Activated T-cell treated with anti-CD3 and anti-CD28 coated beads, Interleukin-2, amount 50 U/mL, for 48 hours (primary cell): ENCODE measurements around the gene PEAK1.
"Not testable (repeated sequence)": the region's sequence is repeated elsewhere in the genome, so short reads cannot be mapped to it uniquely, and the experiment has no call there.

ENCODE experiments used
- DNase-seq, 2 experiments: peaks; one replicate each; pipeline ENCODE4 v3.0.0-alpha.2; 2020

The PEAK1 gene

DNA sequence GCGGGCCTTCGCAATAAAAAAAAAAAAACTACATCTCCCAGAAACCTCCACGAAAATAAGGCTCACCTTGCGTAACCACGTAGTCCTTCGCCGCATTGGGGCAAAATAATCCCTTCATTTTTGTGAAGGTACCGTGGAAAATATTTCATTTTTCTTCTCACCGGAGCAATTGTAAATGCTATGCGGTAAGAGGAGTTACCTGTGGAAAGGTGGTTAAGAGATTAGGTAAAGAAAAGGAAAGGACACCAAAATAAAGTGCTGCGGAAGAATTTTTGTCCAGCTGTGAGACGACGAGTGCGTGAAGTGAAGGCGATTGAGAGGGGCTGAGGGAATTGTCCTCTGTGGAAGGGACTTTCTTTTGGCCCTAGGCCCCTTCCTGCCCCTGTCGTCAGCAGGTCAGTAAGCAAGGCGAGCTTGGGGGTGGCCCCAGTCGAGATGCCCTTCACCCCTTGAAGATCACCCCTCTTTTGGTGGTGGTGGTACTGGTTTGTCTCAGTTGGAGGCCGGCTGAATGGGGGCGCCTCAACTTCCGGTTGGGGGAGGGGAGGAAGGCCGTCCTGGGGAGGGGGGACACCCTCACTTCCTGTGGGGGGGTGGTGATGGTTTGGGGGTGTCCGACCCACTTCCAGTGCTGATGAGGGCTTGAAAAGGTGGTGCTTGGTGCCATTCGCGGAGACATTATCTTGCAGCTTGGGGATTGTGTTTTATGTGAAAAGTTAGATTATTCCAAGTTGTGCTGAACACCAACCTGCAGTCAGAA is 886 bp upstream of the PEAK1 start, which contains the start of gene HMG20A:
Gene HMG20A, plus strand, starts transcription at position 279 of the 760 bp plus-strand sequence. CDS start 37,520 bp downstream, outside the sequence.
- DNase-seq: peak; percentile 74 to 76

DNA sequence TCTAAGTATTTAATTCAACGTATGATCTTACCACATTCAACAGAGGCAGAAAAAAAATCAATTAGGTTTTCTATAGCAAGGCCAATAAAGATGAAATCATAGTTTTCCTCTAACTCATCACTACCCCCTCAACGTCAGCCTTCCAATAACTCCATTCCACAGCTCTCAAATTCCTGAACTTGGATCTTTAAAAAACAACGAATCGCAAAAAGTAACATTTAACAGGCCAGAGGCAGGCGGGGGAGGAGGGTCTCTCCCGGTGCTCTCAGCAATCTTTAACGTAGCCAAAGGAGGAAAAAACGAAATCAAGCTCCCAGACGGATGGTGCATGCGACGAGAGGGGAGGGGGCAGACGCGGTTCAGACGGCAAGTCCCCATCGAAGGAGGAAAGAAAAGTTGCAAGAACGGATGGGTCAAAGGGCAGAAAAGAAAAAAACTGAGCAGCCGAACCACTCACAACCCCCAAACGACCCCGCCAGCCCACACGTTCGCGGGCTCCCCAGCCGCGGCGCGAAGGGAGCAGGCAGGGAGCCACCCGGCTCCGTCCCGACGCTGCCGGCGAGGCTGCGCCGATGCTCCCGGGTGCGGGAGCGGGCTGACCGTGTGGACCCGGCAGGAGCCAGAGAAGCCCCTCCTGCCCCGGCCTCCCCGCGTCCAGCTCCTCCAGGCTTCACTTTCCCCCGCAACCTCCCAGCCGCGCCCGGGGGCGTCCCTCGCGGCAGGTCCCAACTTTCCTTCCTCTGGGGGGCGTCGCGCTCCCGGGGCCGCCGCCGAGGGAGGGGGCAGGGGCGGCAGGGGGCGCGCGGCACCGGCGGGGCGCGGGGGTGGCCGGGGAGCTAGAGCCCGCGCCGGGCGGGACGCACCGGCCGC is 703 bp downstream of the PEAK1 start:
- DNase-seq: peak; percentile 60 to 70

DNA sequence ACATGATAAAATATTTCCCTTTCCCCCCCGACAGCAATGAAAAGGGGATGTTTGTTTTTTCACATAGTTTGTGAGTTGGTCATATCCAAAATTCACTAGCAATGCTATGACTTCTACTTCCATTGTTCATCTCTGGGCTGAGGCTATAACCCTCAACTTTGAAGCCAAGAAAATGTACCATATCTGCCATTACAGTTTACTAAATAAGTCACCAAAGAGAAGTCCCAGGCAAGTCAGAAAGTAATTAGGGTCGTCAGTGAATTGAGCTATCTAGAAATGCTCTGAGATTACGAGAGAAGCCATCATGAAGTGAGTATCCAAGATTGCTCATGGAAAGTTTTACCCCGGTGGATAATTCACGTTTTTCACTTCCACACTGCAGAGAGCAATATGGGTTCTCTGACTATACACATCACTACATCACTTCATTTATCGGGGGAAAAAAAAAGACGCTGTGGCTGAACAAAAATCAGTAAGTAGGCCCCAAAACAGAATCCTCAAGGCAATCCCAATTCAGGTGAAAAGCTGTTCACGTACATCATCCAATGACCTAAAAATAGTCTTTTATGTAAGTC is 1.4 kb downstream of the PEAK1 start:
- no peak for DNase-seq

DNA sequence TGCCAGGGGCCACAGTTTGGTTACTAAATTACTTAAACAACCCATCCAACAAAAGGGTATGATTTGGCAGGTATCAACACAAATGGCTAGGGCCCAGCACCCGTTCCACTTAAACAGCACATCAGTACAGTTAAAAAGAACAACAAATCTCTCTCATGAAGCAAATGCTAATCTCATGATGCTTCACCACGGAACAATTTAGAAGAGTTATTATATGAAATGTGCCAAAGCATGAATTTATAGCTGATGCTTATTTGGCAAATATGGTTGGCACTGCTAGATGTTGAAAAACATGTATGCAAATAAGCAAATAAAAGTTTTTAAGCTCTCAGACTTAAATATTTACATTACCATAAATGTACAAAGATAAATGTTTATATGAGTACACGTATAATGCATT is 2.3 kb downstream of the PEAK1 start:
- no peak for DNase-seq

DNA sequence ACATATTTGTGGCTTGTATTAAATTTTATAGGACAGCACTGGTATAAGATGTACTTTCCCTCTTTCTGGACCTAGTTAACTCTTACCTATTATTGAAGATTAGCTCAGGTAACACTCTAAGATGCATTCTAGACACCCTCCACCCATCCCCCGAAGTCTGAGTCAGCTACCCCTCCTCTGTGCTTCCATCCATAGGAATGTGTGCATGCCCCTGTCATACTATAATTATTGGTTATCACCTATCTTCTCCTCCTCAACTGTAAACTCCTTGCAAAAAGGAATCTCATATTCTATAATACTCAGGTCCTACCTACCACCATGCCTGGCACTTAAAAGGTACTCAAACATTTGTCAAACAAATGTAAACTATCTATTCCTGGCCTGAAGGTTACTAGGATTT is 3.0 kb downstream of the PEAK1 start:
- DNase-seq: no peak

DNA sequence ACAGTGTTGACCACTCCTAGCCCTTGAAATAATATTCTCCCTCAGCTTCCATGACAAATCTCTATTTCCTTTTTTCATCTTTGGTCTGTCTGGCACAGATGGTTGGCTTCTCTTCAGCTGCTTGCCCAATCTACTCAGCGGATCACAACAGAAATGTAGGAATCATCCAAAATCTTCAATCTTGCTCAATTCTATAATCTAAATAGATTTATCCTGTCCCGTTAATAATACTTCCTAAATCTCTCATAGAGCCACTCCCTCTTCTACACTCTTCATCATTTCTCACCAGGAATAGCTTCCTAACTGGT is 3.8 kb downstream of the PEAK1 start:
- DNase-seq: no peak

DNA sequence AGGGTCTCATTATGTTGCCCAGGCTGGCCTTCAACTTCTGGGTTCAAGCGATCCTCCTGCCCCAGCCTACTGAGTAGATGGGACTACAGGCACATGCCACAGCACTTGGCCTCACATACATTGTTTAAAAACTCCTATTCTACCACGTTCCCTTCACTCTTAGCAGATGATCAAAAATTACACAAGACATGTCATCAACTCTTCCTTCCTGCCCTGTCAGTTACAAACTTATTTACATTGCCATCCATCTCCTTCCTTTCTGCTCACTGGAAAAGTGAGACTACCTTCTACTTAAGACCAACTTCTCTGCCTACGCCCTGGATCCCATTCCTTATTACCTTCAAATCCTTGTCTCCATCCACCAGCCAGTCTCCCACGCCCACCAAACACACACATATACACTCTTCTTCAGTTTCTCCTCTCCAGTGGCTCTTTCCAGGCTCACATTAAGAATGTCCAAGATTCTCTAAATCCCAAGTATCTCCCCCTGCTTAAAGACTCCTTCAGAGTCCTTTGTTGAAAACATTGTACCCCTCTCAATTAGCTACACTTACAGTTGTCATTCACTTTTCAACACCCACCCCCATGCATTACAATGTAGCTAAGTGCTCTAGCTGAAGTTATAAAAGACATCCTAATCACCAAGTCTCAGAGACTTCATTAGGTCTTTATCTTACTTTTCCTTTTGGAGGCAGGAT is 4.3 kb downstream of the PEAK1 start:
- no peak for DNase-seq

DNA sequence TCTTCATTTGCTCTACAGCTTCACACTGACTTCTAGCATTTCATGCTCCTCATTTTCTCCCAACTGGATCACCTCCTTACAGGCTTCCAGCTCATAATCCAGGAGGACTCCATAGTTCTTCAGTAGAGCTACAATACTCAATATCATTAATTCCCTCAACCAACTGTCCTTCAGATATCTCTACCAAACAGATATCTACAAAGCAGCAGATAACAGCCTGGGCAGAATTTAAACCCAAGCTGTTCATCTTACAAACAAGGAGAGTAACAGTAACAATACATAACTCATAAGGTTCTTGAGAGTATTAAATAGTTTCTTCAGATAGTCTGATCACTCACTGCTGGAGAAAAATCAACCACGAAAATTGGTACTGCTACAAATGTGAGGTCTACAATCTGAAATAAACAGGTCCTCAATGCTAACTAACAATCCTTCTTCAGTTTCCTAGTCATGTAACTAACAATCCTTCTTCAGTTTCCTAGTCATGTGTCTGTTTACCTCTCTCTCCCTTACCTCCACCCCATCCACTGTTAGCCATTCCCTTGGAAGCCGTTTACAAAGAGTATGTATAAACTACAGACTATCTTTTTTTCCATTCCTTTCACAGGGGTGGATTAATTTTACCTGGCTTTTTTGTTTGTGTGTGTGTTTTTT is 5.0 kb downstream of the PEAK1 start:
- no peak for DNase-seq

DNA sequence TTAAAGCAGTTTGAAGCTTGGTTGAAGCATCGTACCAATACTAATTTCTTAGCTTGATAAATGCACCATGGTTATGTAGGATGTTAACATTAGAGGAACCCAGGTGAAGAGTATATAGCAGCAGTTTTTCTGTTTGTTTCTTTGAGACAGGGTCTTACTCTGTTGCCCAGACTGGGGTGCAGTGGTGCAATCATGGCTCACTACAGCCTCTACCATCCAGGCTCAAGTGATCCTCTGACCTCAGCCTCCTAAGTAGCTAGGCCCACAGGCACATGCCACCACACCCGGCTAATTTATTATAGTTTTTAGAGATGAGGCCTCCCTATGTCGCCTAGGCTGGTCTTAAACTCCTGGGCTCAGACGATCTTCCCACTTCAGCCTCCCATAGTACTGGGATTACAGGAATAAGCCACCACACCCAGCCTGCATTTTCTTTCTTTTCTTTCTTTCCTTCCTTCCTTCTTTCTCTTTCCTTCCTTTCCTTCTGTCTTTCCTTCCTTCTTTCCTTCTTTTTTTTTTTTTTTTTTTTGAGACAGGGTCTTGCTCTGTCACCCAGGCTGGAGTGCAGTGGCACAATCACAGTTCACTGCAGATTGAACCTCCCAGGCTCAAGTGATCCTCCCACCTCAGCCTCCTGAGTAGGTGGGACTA is 6.1 kb downstream of the PEAK1 start:
- DNase-seq: no peak

DNA sequence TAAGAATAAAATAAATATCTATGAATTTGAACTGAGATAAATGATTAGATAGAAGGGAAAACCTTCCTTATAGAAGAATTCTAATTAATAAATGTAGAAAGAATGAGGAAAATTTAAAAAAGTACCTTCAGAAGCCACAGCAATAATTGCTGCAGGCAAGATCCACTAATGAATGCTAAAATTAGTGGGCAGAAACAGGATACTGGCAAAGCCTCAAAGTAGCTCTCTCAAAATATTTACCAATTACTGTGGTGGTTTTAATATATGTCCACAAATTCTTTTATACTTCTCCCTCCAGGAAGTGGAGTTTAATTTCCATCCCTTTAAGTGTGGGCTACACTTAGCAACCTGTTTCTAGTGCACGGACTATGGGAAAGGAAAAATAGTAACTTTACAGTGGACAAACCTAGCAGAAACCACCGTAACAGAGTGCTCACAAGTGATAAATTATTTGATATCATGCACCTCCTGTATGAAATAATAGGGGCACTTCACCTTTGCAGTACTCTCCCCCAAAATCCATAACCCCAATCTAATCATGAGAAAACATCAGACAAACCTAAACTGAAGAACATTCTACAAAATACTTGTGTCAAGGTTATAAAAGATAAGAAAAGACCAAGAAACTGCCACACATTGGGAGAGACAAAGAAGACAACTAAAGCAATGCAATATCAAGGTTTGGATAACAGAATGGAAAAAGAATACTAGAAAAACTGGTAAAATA is 6.8 kb downstream of the PEAK1 start:
- no peak for DNase-seq

DNA sequence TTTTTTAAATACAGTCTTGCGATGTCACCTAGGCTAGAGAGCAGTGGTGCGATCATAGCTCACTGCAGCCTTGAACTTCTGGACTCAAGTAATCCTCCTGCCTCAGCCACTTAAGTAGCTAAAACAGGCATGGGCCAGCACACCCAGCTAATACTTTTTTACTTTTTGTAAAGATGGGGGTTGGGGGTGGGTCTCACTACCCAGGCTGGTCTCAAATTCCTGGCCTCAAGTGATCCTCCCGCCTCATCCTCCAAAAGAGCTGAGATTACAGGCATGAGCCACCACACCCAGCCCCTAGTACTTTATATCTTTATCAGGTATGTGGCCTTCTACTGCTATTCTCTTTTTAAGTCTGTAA is 8.3 kb downstream of the PEAK1 start:
- DNase-seq: no peak

DNA sequence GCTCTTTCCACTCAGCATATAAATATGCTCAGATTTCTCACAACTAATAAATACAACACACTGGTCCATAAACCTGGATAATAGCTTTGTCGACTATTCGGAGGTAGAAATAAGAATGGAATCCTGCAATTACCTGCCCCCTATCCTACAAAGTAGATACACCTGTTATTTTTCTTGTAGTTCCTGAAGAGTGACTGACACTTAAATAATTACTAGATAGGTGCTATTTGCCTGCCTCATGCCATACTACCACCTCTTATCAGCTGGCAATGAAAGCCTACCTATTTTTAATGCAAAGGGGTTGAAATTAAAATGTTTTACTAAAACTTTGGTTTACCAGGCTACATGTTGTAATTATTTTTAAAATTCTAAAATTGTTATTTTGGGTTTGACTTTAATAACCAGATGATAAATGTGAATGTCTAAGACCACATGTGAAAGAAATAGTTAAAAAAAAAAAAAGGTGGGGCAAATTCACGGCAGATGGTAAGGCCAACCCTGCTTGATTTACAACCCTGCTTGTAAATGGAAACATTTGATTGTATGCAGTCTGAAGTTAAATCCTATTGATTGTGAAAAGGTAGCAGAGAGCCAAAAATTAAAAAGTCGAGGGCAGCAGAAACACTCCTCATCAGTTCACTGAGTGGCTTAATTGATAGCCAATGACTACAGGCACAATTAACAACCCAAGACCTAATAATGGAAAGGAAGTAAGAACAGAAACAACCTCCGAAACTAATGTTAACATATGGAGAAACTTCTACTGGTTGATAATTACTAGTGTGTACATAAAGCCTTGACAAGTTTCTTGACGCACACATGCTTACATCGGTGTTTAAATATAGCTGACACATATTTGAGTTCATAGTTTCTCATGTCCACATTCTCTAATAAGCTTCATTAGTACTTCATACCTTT is 8.9 kb downstream of the PEAK1 start:
- no peak for DNase-seq

DNA sequence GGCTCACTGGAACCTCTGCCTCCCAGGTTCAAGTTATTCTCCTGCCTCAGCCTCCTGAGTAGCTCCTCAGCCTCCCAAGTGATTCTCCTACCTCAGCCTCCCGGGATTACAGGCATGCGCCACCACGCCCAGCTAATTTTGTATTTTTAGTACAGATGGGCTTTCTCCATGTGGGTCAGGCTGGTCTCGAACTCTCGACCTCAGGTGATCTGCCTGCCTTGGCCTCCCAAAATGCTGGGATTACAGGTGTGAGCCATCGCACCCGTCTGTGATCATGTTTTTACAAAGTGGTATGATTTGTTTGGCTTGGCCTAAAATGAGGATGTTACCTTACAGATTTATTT is 9.8 kb downstream of the PEAK1 start:
- not testable (repeated sequence) for DNase-seq

DNA sequence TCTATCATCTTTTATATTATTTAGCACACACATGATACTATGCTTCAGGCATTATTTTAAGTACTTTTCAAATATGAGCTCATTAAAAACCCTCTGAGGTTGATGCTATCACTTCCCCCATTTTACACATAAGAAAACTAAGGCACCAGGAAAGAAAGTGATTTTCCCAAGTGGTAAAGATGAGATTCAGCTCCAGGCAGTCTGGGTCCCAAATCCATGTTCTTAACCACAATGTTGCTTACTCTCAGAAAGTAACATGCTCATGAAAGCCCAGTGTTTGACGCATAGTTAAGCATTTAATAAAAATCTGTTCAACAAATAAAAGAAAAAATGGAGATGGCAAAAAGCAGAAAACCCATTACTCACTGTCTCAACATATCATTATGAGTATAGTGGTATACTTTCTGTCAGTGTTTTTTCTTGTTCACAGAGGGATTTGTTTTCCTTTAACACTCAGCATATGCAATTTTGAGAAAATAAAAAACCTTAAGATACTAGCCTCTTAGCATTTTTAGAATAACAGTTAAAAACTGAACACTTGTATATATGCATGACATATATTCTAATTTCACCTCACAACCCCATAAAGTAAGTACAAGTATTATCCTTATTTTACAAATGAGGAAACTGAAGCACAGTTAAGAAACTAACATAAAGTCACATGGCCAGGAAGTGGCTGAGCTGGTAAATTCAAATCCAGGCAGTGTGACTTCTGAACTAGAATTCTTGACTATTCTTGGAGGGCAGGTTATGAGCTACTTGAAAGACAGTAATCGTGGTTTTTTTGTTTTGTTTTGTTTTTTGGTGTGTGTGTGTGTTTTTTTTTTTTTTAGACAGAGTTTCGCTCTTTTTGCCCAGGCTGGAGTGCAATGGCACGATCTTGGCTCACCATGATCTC is 10.4 kb downstream of the PEAK1 start:
- no peak for DNase-seq

DNA sequence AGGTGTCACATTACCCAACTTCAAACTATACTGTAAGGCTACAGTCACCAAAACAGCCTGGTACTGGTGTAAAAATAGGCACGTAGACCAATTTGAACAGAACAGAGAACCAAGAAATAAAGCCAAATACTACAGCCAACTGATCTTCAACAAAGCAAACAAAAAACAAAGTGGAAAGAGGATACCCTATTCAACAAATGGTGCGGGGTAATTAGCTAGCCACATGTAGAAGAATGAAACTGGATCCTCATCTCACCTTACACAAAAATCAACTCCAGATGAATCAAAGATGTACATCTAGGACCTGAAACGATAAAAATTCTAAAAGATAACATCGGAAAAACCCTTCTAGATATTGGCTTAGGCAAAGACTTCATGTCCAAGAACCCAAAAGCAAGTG is 13.1 kb downstream of the PEAK1 start:
- no peak for DNase-seq

DNA sequence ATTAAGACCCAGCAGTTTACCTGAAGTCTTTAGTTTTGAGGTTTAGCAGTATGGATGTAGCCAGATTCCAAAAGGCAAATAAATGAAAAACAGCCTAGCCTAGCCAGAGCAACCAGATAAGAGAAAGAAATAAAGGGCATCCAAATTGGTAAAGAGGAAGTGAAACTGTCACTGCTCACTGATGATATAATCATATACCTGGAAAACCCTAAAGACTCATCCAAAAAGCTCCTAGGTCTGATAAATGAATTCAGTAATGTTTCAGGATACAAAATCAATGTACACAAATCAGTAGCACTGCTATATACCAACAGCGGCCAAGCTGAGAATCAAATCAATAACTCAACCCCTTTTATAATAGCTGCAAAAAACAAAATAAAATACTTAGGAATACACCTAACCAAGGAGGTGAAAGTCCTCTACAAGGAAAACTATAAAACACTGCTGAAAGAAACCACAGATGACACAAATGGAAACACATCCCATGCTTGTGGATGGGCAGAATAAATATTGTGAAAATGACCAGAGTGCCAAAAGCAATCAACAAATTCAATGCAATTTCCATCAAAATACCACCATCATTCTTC is 13.6 kb downstream of the PEAK1 start:
- DNase-seq: not testable (repeated sequence)

DNA sequence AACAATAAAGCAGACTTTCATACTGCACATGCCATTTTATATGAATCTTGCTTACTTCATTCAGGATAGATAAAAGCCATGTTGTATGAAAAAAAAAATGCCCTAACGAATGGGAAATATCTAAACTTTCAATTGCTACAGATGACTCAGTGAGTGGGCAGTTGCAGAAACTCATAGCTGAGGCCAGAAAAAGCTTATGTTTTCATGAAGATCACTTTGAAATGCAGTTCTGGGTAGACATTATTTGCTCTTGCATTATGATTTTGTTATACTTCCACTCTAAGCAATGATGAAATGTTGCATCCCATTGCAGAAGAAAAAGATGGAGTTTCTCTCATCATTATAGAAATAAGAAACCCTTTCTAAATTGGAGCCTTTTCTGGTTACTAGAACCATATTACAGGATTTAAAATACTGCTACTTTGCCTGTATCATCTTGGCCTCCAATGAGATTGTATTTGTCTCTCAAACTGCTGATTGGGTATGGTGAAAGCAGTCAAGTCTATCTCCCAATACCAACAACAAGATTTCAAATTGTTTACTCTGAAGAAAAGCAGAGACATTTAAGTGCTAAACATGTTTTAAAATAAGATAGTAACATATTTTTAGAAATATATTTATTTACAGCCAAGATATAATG is 17.0 kb downstream of the PEAK1 start:
- no peak for DNase-seq

DNA sequence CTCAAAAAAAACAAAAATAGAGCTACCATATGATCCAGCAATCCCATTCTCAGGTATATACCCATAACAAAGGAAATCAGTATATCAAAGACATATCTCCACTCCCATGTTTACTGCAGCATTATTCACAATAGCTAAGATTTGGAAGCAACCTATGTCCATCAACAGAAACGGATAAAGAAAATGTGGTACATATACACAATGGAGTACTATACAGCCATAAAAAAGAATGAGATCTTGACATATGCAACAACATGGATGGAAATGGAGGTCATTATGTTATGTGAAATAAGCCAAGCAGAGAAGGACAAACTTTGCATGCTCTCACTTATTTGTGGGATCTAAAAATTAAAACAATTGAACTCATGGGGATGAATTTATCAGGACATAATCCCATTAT is 19.6 kb downstream of the PEAK1 start:
- DNase-seq: no peak

DNA sequence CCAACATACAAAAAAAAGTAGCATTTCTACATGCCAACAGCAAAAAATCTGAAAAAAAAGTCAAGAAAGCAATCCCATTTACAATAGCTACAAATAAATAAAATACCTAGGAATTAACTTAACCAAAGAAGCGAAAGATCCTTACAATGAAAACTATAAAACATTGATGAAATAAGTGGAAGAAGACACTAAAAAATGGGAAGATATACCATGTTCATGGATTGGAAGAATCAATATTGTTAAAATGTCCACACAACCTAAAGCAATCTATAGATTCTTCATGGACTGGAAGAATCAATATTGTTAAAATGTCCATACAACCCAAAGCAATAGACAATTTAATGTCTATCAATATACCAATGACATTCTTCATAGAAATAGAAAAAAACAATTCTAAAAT is 21.0 kb downstream of the PEAK1 start:
- DNase-seq: no peak
